K562 (cell line): ENCODE measurements around the gene NT5C1A. TPM values are rescaled to one million over a fixed set of nuclear protein-coding genes. Genes with fewer than 3 reads are reported as not detected.

ENCODE experiments used
- BHLHE40 ChIP-seq: IDR thresholded peaks from 2 replicates; pipeline ENCODE4 v1.6.1; 2011; ENCODE audit warnings: low read length, improper control_type of control experiment
- BRCA1 ChIP-seq, 2 experiments: fragments of 450-650 bp in 1 of 2; sonication (generic) in 1 of 2; formaldehyde crosslinking in 1 of 2; IDR thresholded peaks; 2 replicates each; pipeline versions ENCODE4 v1.5.0 to v1.6.1; 2017 to 2020; ENCODE audit warnings: mild to moderate bottlenecking in 1 of 2, missing genetic modification reagents in 1 of 2
- ELF4 ChIP-seq: fragments of 450-650 bp; formaldehyde crosslinking; IDR thresholded peaks from 2 replicates; pipeline ENCODE4 v1.4.0; 2022; ENCODE audit warnings: missing genetic modification characterization
- FOXK1 ChIP-seq: sonication (generic); formaldehyde crosslinking; IDR thresholded peaks from 2 replicates; pipeline ENCODE4 v1.8.0; 2022; ENCODE audit warnings: missing genetic modification reagents, mild to moderate bottlenecking, borderline replicate concordance
- MYBL2 ChIP-seq, 2 experiments: fragments of 450-650 bp in 1 of 2; sonication (generic) in 1 of 2; formaldehyde crosslinking in 1 of 2; IDR thresholded peaks; 2 replicates each; pipeline versions ENCODE4 v1.6.1 to v1.8.1; 2017 to 2022; ENCODE audit warnings: borderline replicate concordance in 1 of 2, inconsistent platforms in 1 of 2, low read depth in 1 of 2, mild to moderate bottlenecking in 1 of 2, missing genetic modification reagents in 1 of 2, moderate library complexity in 1 of 2
- PRPF4 ChIP-seq: fragments of 200-400 bp; formaldehyde crosslinking; IDR thresholded peaks from one replicate; pipeline ENCODE4 v1.6.1; 2017; ENCODE audit warnings: low read length, low read depth, mild to moderate bottlenecking; ENCODE audit not compliant: insufficient read depth, poor library complexity, severe bottlenecking
- SMAD2 ChIP-seq: fragments of 150-350 bp; IDR thresholded peaks from 2 replicates; pipeline ENCODE4 v1.6.1; 2014; ENCODE audit warnings: low read depth, mild to moderate bottlenecking, low read length
- ZC3H8 ChIP-seq: fragments of 450-650 bp; IDR thresholded peaks from 2 replicates; pipeline ENCODE4 v1.6.1; 2017
- polyA plus RNA-seq, 8 experiments: library from polyadenylated mRNA; depleted of rRNA in 4 of 8; stranded (reverse) in 5 of 8; unstranded in 3 of 8; fragments of >200 nt; fragmentation: Nextera tagmentation in 2 of 8; fragmentation: Illumina TruSeq in 1 of 8; extraction: Ambion mirVana in 2 of 8; extraction: Trizol in 1 of 8; gene quantifications; 2 replicates each; pipeline versions ENCODE4 v1.2.1 to v1.2.3, GENCODE V29; 2011 to 2014; ENCODE audit warnings: inconsistent platforms in 1 of 8, missing spikeins in 1 of 8
- total RNA-seq, 7 experiments: library from RNA; depleted of rRNA in 6 of 7; stranded (reverse); fragments of >200 nt in 6 of 7; fragmentation: Illumina TruSeq in 2 of 7; extraction: Trizol in 2 of 7; gene quantifications; 2 replicates each; pipeline versions ENCODE4 v1.2.1 to v1.2.3, GENCODE V29; 2011 to 2021; ENCODE audit warnings: low replicate concordance in 1 of 7
- TF ChIP-seq, protein P1 (sequence below): sonication (generic); formaldehyde crosslinking; IDR thresholded peaks from 2 replicates; pipeline ENCODE4 v1.8.0; 2022; ENCODE audit warnings: mild to moderate bottlenecking, missing genetic modification reagents
- TF ChIP-seq, protein P2 (sequence below): fragments of 450-650 bp; IDR thresholded peaks from 2 replicates; pipeline ENCODE4 v1.6.1; 2018; ENCODE audit not compliant: partially characterized antibody
- TF ChIP-seq, protein P3 (sequence below): sonication (generic); formaldehyde crosslinking; IDR thresholded peaks from 2 replicates; pipeline ENCODE4 v1.8.0; 2023; ENCODE audit warnings: mild to moderate bottlenecking, missing genetic modification reagents
- TF ChIP-seq, protein P4 (sequence below): sonication (generic); formaldehyde crosslinking; IDR thresholded peaks from 2 replicates; pipeline ENCODE4 v1.8.0; 2022; ENCODE audit warnings: missing genetic modification reagents, mild to moderate bottlenecking, moderate library complexity, borderline replicate concordance

Gene NT5C1A
- total and polyA plus RNA-seq, 9 of the 15 experiments (the other 6 are each of a cell fraction or from before 2014, with no cell fraction given), result not detected

DNA sequence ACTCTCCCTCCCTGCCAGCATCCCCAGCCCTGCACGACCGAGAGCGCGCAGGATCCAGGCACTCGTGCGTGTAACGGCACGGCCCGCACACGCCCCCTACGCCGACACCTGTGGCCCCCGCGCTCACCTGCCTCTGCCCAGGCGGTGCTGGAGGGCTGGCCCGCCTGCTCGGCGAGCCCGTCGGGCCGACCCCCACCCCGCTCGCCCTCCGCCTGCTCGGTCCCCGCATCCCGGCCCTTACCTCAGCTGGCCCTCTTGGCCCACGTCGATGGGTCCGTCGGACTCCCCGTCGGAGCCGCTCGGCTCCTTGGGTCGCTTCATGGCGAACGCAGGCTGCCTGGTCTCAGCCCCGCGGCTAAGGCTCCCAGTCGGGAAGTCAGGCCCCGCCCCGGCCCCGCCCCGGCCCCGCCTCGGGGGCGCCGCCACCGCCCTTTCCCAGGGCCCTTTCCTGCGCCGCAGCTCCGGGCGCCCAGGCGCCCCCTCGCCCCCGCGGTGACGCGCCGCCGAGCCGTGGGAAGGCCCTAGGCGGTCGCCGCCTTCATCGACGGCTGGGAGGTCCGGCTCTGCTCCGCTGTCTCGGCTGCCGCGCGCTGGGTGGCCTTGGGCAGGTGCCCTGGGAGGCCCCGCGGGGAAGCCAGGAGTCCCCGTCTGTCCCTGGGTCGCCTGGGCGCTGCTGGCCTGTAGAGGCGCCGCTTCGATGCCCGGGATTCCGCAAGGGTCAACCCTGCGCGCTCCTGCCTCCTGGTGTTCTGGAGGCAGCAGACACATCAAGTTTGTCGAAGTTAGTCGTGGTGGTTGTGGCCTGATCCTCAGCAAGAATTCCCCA lies 32.4 kb downstream of the NT5C1A start, which contains the start of gene HEYL (continued):
- TF ChIP-seq, protein P1, sequence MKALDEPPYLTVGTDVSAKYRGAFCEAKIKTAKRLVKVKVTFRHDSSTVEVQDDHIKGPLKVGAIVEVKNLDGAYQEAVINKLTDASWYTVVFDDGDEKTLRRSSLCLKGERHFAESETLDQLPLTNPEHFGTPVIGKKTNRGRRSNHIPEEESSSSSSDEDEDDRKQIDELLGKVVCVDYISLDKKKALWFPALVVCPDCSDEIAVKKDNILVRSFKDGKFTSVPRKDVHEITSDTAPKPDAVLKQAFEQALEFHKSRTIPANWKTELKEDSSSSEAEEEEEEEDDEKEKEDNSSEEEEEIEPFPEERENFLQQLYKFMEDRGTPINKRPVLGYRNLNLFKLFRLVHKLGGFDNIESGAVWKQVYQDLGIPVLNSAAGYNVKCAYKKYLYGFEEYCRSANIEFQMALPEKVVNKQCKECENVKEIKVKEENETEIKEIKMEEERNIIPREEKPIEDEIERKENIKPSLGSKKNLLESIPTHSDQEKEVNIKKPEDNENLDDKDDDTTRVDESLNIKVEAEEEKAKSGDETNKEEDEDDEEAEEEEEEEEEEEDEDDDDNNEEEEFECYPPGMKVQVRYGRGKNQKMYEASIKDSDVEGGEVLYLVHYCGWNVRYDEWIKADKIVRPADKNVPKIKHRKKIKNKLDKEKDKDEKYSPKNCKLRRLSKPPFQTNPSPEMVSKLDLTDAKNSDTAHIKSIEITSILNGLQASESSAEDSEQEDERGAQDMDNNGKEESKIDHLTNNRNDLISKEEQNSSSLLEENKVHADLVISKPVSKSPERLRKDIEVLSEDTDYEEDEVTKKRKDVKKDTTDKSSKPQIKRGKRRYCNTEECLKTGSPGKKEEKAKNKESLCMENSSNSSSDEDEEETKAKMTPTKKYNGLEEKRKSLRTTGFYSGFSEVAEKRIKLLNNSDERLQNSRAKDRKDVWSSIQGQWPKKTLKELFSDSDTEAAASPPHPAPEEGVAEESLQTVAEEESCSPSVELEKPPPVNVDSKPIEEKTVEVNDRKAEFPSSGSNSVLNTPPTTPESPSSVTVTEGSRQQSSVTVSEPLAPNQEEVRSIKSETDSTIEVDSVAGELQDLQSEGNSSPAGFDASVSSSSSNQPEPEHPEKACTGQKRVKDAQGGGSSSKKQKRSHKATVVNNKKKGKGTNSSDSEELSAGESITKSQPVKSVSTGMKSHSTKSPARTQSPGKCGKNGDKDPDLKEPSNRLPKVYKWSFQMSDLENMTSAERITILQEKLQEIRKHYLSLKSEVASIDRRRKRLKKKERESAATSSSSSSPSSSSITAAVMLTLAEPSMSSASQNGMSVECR (CRISPR knock-in tag), result 0 out of 2 replicates have a peak, but pooled peaks have one; percentile 38
- TF ChIP-seq ZC3H8 (no peak), BRCA1 (IDR thresholded peaks at IDR 0.05) (no peak), BRCA1 (CRISPR knock-in tag; IDR thresholded peaks at IDR 0.05) (0 out of 2 replicates have a peak, but pooled peaks have one; percentile 73), MYBL2 (IDR thresholded peaks at IDR 0.05; ENCODE audit: low read depth) (no peak), MYBL2 (CRISPR knock-in tag; IDR thresholded peaks at IDR 0.05; ENCODE audit: borderline replicate concordance) (no peak), PRPF4 (no peak), ELF4 (CRISPR knock-in tag) (no peak), BHLHE40 (peak; percentile 20; the same call in 1 of the 2 replicates), FOXK1 (CRISPR knock-in tag) (no peak), SMAD2 (no peak)
- TF ChIP-seq, protein P2, sequence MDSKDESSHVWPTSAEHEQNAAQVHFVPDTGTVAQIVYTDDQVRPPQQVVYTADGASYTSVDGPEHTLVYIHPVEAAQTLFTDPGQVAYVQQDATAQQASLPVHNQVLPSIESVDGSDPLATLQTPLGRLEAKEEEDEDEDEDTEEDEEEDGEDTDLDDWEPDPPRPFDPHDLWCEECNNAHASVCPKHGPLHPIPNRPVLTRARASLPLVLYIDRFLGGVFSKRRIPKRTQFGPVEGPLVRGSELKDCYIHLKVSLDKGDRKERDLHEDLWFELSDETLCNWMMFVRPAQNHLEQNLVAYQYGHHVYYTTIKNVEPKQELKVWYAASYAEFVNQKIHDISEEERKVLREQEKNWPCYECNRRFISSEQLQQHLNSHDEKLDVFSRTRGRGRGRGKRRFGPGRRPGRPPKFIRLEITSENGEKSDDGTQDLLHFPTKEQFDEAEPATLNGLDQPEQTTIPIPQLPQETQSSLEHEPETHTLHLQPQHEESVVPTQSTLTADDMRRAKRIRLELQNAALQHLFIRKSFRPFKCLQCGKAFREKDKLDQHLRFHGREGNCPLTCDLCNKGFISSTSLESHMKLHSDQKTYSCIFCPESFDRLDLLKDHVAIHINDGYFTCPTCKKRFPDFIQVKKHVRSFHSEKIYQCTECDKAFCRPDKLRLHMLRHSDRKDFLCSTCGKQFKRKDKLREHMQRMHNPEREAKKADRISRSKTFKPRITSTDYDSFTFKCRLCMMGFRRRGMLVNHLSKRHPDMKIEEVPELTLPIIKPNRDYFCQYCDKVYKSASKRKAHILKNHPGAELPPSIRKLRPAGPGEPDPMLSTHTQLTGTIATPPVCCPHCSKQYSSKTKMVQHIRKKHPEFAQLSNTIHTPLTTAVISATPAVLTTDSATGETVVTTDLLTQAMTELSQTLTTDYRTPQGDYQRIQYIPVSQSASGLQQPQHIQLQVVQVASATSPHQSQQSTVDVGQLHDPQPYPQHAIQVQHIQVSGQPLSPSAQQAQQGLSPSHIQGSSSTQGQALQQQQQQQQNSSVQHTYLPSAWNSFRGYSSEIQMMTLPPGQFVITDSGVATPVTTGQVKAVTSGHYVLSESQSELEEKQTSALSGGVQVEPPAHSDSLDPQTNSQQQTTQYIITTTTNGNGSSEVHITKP, result no peak
- TF ChIP-seq, protein P3, sequence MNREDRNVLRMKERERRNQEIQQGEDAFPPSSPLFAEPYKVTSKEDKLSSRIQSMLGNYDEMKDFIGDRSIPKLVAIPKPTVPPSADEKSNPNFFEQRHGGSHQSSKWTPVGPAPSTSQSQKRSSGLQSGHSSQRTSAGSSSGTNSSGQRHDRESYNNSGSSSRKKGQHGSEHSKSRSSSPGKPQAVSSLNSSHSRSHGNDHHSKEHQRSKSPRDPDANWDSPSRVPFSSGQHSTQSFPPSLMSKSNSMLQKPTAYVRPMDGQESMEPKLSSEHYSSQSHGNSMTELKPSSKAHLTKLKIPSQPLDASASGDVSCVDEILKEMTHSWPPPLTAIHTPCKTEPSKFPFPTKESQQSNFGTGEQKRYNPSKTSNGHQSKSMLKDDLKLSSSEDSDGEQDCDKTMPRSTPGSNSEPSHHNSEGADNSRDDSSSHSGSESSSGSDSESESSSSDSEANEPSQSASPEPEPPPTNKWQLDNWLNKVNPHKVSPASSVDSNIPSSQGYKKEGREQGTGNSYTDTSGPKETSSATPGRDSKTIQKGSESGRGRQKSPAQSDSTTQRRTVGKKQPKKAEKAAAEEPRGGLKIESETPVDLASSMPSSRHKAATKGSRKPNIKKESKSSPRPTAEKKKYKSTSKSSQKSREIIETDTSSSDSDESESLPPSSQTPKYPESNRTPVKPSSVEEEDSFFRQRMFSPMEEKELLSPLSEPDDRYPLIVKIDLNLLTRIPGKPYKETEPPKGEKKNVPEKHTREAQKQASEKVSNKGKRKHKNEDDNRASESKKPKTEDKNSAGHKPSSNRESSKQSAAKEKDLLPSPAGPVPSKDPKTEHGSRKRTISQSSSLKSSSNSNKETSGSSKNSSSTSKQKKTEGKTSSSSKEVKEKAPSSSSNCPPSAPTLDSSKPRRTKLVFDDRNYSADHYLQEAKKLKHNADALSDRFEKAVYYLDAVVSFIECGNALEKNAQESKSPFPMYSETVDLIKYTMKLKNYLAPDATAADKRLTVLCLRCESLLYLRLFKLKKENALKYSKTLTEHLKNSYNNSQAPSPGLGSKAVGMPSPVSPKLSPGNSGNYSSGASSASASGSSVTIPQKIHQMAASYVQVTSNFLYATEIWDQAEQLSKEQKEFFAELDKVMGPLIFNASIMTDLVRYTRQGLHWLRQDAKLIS, result 0 out of 2 replicates have a peak, but pooled peaks have one; percentile 39
- TF ChIP-seq, protein P4, sequence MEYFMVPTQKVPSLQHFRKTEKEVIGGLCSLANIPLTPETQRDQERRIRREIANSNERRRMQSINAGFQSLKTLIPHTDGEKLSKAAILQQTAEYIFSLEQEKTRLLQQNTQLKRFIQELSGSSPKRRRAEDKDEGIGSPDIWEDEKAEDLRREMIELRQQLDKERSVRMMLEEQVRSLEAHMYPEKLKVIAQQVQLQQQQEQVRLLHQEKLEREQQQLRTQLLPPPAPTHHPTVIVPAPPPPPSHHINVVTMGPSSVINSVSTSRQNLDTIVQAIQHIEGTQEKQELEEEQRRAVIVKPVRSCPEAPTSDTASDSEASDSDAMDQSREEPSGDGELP (CRISPR knock-in tag), result peak; percentile 66; the same call in 1 of the 2 replicates
